ENCODE results near the gene SIDT2.

Gene SIDT2

GRCh38 chr11:117223741-117224689 is 45.5 kb downstream of the SIDT2 start:
- DNase-seq: no peak

- DNase-seq: no peak
Observed at GRCh38 chr11:117225553-117226170, 47.1 kb downstream of the SIDT2 start.

GRCh38 chr11:117226388-117227385 is 48.1 kb downstream of the SIDT2 start:
- DNase-seq: peak; percentile 38

GRCh38 chr11:117228091-117228490 is 49.5 kb downstream of the SIDT2 start:
- no peak for DNase-seq

GRCh38 chr11:117229411-117229810 is 50.9 kb downstream of the SIDT2 start:
- DNase-seq: no peak

- no peak for DNase-seq
Observed at GRCh38 chr11:117229931-117230285, 51.4 kb downstream of the SIDT2 start.

GRCh38 chr11:117230286-117230961 is 51.9 kb downstream of the SIDT2 start:
- peak; percentile 71 for DNase-seq

GRCh38 chr11:117230999-117231841 is 52.7 kb downstream of the SIDT2 start:
- DNase-seq: no peak

- peak; percentile 78 for DNase-seq
Observed at GRCh38 chr11:117231842-117232091, 53.2 kb downstream of the SIDT2 start, which contains the start of gene PCSK7. Gene PCSK7 (minus strand): TSS chr11:117232073. CDS start chr11:117229844, 2,229 bp downstream.

GRCh38 chr11:117232092-117232878 is 53.7 kb downstream of the SIDT2 start, which contains the start of gene RNF214:
Gene RNF214 (plus strand): TSS chr11:117232671. CDS start chr11:117234273, 1,602 bp downstream.
- peak; percentile 81 for DNase-seq

- DNase-seq: no peak
Observed at GRCh38 chr11:117232911-117233409, 54.4 kb downstream of the SIDT2 start.

- DNase-seq: no peak
Observed at GRCh38 chr11:117238221-117238620, 59.7 kb downstream of the SIDT2 start.

GRCh38 chr11:117239295-117239694 is 60.8 kb downstream of the SIDT2 start:
- no peak for DNase-seq

Data from stimulated activated CD4-positive, alpha-beta T cell treated with anti-CD3 and anti-CD28 coated beads, Interleukin-15, amount 100 ng/mL, for 24 hours (primary cell).